HG03280 (cell line): ENCODE measurements around the gene CACNA2D3.

ENCODE experiments used
- ATAC-seq: cut with Tn5 transposase; IDR thresholded peaks from one replicate; pipeline ENCODE4 v1.9.1; 2021; ENCODE audit warnings: mild to moderate bottlenecking, moderate library complexity; ENCODE audit not compliant: unreplicated experiment

CACNA2D3 gene

GRCh38 chr3:54895613-54896012, 773.3 kb downstream of the CACNA2D3 start:
- no peak for ATAC-seq

GRCh38 chr3:54897028-54897711, 774.8 kb downstream of the CACNA2D3 start:
- ATAC-seq, result no peak

- no peak for ATAC-seq
Measured at GRCh38 chr3:54899273-54899672, 776.9 kb downstream of the CACNA2D3 start.

- no peak for ATAC-seq
Measured at GRCh38 chr3:54900838-54901591, 778.7 kb downstream of the CACNA2D3 start.

GRCh38 chr3:54901906-54902685, 779.7 kb downstream of the CACNA2D3 start:
- no peak for ATAC-seq

- no peak for ATAC-seq
Measured at GRCh38 chr3:54905261-54905888, 783.0 kb downstream of the CACNA2D3 start.

- ATAC-seq, result no peak
Measured at GRCh38 chr3:54905920-54906319, 783.6 kb downstream of the CACNA2D3 start.

- ATAC-seq, result no peak
Measured at GRCh38 chr3:54906763-54907162, 784.4 kb downstream of the CACNA2D3 start.

GRCh38 chr3:54909191-54909590, 786.8 kb downstream of the CACNA2D3 start:
- ATAC-seq, result no peak

- ATAC-seq, result no peak
Measured at GRCh38 chr3:54914180-54914579, 791.8 kb downstream of the CACNA2D3 start.

- no peak for ATAC-seq
Measured at GRCh38 chr3:54915181-54915580, 792.8 kb downstream of the CACNA2D3 start.

- ATAC-seq, result no peak
Measured at GRCh38 chr3:54915976-54916375, 793.6 kb downstream of the CACNA2D3 start.

- no peak for ATAC-seq
Measured at GRCh38 chr3:54916732-54917131, 794.4 kb downstream of the CACNA2D3 start.

GRCh38 chr3:54917174-54917573, 794.8 kb downstream of the CACNA2D3 start:
- ATAC-seq, result no peak

GRCh38 chr3:54917862-54918261, 795.5 kb downstream of the CACNA2D3 start:
- no peak for ATAC-seq

- ATAC-seq, result no peak
Measured at GRCh38 chr3:54918516-54918915, 796.2 kb downstream of the CACNA2D3 start.

- ATAC-seq, result no peak
Measured at GRCh38 chr3:54928046-54928770, 805.9 kb downstream of the CACNA2D3 start, which contains the start of gene LRTM1. Gene LRTM1, minus strand, starts transcription at chr3:54928059. Its CDS starts 148 bp downstream, at chr3:54927911.

GRCh38 chr3:54931182-54931581, 808.8 kb downstream of the CACNA2D3 start:
- no peak for ATAC-seq

- no peak for ATAC-seq
Measured at GRCh38 chr3:54932606-54933005, 810.3 kb downstream of the CACNA2D3 start.

GRCh38 chr3:54935869-54936268, 813.5 kb downstream of the CACNA2D3 start:
- no peak for ATAC-seq
